Stomach (tissue), 9 donors: ENCODE results near the gene CDC27. TPM values are rescaled to one million over a fixed set of nuclear protein-coding genes. Genes with fewer than 3 reads are reported as not detected.
A peak's percentile ranks its signal among the peaks of the same experiment; 100 is the strongest.

Source experiments
- DNase-seq, 2 donors: peaks; one replicate each; pipeline versions ENCODE4 v3.0.0 to v3.0.0-alpha.2; 2013 to 2019
- H3K27ac ChIP-seq, 5 donors: fragments of 200-600 bp in 4 of 5; sonication (generic) in 4 of 5; one replicate each; pipeline ENCODE4 v1.5.1; 2013 to 2019; ENCODE audit warnings: mild to moderate bottlenecking in 1 of 5, moderate library complexity in 1 of 5
- H3K27me3 ChIP-seq, 3 donors: fragments of 200-600 bp; sonication (generic); one replicate each; pipeline ENCODE4 v1.5.1; 2017 to 2019; ENCODE audit warnings: mixed run types in 1 of 3
- H3K36me3 ChIP-seq, 4 donors: fragments of 200-600 bp; sonication (generic); 1 replicate in 3 of 4; 2 replicates in 1 of 4; pipeline ENCODE4 v1.5.1; 2016 to 2019
- H3K4me1 ChIP-seq, 4 donors: fragments of 200-600 bp; sonication (generic); one replicate each; pipeline ENCODE4 v1.5.1; 2016 to 2019
- H3K4me3 ChIP-seq, 4 donors: fragments of 200-600 bp; sonication (generic) in 3 of 4; one replicate each; pipeline ENCODE4 v1.5.1; 2016 to 2019; ENCODE audit warnings: mild to moderate bottlenecking in 1 of 4
- H3K9me3 ChIP-seq, 4 donors: fragments of 200-600 bp; sonication (generic); one replicate each; pipeline ENCODE4 v1.5.1; 2016 to 2019
- EP300 ChIP-seq: sonication (generic); formaldehyde crosslinking; IDR thresholded peaks from one replicate; pipeline ENCODE4 v1.6.1; 2017; ENCODE audit warnings: antibody characterized with exemption
- POLR2A ChIP-seq, 4 donors: fragments of 450-650 bp; IDR thresholded peaks; one replicate each; pipeline ENCODE4 v1.6.1; 2016; ENCODE audit warnings: antibody characterized with exemption in 4 of 4, control low read depth in 2 of 4, mild to moderate bottlenecking in 1 of 4, moderate library complexity in 1 of 4
- POLR2AphosphoS5 ChIP-seq, 3 donors: sonication (generic); formaldehyde crosslinking; IDR thresholded peaks; one replicate each; pipeline ENCODE4 v1.6.1; 2016; ENCODE audit warnings: antibody characterized with exemption in 3 of 3
- WGBS, 5 donors: extraction: QIAGEN DNeasy Blood & Tissue Kit in 3 of 5; methylation state at CpG; one replicate each; pipeline versions ENCODE4 v1.1.5 to v1.1.7; 2013 to 2018; 5-methylcytosine and 5-hydroxymethylcytosine counted together
- intact Hi-C: fragments of 100-400 bp; cut with DNase I; formaldehyde crosslinking; loops from one replicate; pipeline ENCODE4 v1.15.1; 2023; ENCODE audit warnings: low total_unique reads
- polyA plus RNA-seq, 3 donors: library from polyadenylated mRNA; stranded (reverse); fragments of 200-250 nt; gene quantifications; one replicate each; pipeline ENCODE4 v1.2.3, GENCODE V29; 2013
- total RNA-seq, 5 donors: library from RNA; depleted of rRNA; stranded (reverse); fragments of >200 nt; gene quantifications; one replicate each; pipeline versions ENCODE4 v1.1.0 to v1.2.3, GENCODE V29; 2014 to 2016
- TF ChIP-seq, protein P1 (sequence below), 7 experiments: fragments of 450-650 bp in 4 of 7; fragments of 200-600 bp in 3 of 7; sonication (generic) in 3 of 7; IDR thresholded peaks; one replicate each; pipeline ENCODE4 v1.5.1; 2016 to 2019; ENCODE audit warnings: antibody characterized with exemption in 7 of 7, control low read depth in 2 of 7, mild to moderate bottlenecking in 1 of 7
- donor health status: healthy with polysubstance abuse.
- donor health status: Bipolar disorder and iron deficiency.
- donor health status: healthy.

Gene CDC27
- total and polyA plus RNA-seq, 8 donors: 3.2 to 104 (median 17.1) TPM

DNA sequence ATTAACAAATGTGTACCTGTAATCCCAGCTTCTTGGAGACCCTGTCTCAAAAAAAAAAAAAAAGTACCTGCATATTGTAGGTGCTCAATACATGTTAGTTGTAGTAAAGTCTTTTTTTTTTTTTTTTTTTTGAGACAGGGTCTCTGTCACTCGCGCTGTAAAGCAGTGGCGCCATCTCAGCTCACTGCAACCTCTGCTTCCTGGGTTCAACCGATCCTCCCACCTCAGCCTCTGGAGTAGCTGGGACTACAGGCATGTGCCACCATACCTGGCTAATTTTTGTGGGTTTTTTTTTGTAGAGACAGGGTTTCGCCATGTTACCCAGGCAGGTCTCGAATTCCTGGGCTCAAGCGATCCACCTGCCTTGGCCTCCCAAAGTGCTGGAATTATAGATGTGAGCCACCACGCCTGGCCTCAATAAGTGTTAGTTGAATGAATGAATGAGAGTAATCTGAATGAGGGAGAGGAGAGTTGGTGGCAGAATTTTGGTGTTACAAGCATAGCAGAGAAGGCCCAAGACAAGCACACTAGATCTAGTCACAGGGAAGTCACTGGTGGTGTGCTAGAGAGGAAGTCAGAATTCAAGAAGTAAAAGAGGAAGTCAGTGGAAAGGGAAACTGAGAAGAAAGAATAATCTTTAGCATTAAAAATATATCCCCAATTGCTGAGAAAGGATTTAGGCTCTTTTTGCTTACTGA lies 10.7 kb upstream of the CDC27 start:
- no peak overlapping the region for H3K4me3 ChIP-seq
- intact Hi-C loops: no loop called here
- H3K27me3 ChIP-seq: no peaks in the 10 kb centered on the region
- DNase-seq: no peak
- no peaks in the 10 kb centered on the region for H3K36me3 ChIP-seq
- no peaks in the 10 kb centered on the region for H3K9me3 ChIP-seq
- peaks cover 7 to 12% (median 10%) of the 10 kb centered on the region in 4 donors for H3K4me1 ChIP-seq
- peak overlapping the region in 2 of 5 donors; percentile 1 to 47 for H3K27ac ChIP-seq
- TF ChIP-seq POLR2A (IDR thresholded peaks at IDR 0.05) (no peak), POLR2AphosphoS5 (IDR thresholded peaks at IDR 0.05) (no peak), EP300 (no peak)
- TF ChIP-seq, protein P1, sequence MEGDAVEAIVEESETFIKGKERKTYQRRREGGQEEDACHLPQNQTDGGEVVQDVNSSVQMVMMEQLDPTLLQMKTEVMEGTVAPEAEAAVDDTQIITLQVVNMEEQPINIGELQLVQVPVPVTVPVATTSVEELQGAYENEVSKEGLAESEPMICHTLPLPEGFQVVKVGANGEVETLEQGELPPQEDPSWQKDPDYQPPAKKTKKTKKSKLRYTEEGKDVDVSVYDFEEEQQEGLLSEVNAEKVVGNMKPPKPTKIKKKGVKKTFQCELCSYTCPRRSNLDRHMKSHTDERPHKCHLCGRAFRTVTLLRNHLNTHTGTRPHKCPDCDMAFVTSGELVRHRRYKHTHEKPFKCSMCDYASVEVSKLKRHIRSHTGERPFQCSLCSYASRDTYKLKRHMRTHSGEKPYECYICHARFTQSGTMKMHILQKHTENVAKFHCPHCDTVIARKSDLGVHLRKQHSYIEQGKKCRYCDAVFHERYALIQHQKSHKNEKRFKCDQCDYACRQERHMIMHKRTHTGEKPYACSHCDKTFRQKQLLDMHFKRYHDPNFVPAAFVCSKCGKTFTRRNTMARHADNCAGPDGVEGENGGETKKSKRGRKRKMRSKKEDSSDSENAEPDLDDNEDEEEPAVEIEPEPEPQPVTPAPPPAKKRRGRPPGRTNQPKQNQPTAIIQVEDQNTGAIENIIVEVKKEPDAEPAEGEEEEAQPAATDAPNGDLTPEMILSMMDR (IDR thresholded peaks at IDR 0.05): no peak
- 95 to 98% (median 96%) methylated on average over 8 of the region's 8 CpGs for WGBS, 5 donors

DNA sequence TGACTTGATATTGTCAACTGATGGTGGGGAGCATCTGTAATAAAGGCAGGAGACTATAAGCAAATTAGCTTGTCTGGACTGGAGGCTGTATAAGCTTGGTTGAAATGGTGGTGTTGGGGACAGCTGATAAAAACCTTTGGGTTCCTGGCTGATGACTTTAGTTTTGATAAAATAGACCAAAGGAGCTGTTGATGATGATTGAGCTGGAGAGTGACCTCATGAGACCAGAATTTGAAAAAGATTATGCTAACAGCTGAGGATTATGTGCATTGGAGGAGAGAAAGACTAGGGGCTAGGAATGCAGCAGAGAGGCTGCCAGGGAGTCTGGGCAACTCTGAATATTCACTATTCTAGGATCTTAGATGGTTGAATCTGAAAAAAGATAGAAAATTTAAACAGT lies 8.7 kb upstream of the CDC27 start:
- intact Hi-C loops: no loop called here
- Histone ChIP-seq H3K27ac (no peak overlapping the region), H3K4me3 (no peak overlapping the region), H3K9me3 (no peaks in the 10 kb centered on the region), H3K27me3 (no peaks in the 10 kb centered on the region), H3K4me1 (no peaks in the 10 kb centered on the region), H3K36me3 (no peaks in the 10 kb centered on the region)
- DNase-seq: no peak
- TF ChIP-seq, protein P1 (IDR thresholded peaks at IDR 0.05): no peak
- TF ChIP-seq EP300: no peak
- TF ChIP-seq POLR2A (IDR thresholded peaks at IDR 0.05): no peak
- no peak for TF ChIP-seq POLR2AphosphoS5 (IDR thresholded peaks at IDR 0.05)

GRCh38 chr17:47193931-47194511 lies 4.9 kb upstream of the CDC27 start:
- no peak for DNase-seq
- peaks cover 5 to 8% (median 7%) of the 10 kb centered on the region in 4 donors for H3K4me1 ChIP-seq
- intact Hi-C loops: no loop called here
- H3K36me3 ChIP-seq: no peaks in the 10 kb centered on the region
- no peak overlapping the region for H3K4me3 ChIP-seq
- TF ChIP-seq POLR2AphosphoS5 (IDR thresholded peaks at IDR 0.05): no peak
- TF ChIP-seq EP300: no peak
- no peak for TF ChIP-seq POLR2A (IDR thresholded peaks at IDR 0.05)
- TF ChIP-seq, protein P1 (IDR thresholded peaks at IDR 0.05): no peak
- H3K27me3 ChIP-seq: no peaks in the 10 kb centered on the region
- H3K9me3 ChIP-seq: no peaks in the 10 kb centered on the region
- WGBS, 5 donors: 90 to 99% (median 97%) methylated on average over 4 of the region's 4 CpGs
- no peak overlapping the region for H3K27ac ChIP-seq

DNA sequence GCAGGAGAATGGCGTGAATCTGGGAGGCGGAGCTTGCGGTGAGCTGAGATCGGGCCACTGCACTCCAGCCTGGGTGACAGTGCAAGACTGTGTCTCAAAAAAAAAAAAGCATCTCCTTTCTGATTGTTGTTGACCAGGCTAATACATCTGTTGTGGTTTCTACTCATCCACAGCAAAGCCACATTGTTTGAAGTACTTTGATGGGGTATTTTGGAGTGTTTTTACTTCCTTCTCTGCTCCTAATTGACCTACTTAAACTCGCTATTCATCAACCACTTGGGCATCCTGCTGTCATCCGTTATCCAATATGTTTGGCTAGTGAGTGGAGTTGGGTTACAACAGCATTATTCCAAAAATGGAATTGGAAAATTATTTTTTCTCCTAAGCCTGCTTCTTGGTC lies 3.5 kb upstream of the CDC27 start:
- Histone ChIP-seq H3K27me3 (no peaks in the 10 kb centered on the region), H3K36me3 (no peaks in the 10 kb centered on the region), H3K4me1 (peaks cover 7 to 16% (median 12%) of the 10 kb centered on the region in 4 donors), H3K4me3 (no peak overlapping the region), H3K9me3 (no peaks in the 10 kb centered on the region), H3K27ac (no peak overlapping the region)
- no peak for TF ChIP-seq EP300
- no peak for TF ChIP-seq POLR2AphosphoS5 (IDR thresholded peaks at IDR 0.05)
- TF ChIP-seq POLR2A (IDR thresholded peaks at IDR 0.05): no peak
- TF ChIP-seq, protein P1 (IDR thresholded peaks at IDR 0.05): no peak
- WGBS, 5 donors: 62 to 82% (median 76%) methylated on average over 6 of the region's 6 CpGs
- DNase-seq: no peak
- intact Hi-C loops: no loop called here
